NCI-H2196 treated with DMSO at 0.1 percent for 48 hours (cell line): ENCODE results near the gene URB2.
"Not testable (repeated sequence)": the region's sequence is repeated elsewhere in the genome, so short reads cannot be mapped to it uniquely, and the experiment has no call there.

Experiments
- DNase-seq: peaks from one replicate; lab custom pipeline; 2025; ENCODE audit not compliant: unreplicated experiment; lab: John Stamatoyannopoulos, UW

Gene URB2

DNA sequence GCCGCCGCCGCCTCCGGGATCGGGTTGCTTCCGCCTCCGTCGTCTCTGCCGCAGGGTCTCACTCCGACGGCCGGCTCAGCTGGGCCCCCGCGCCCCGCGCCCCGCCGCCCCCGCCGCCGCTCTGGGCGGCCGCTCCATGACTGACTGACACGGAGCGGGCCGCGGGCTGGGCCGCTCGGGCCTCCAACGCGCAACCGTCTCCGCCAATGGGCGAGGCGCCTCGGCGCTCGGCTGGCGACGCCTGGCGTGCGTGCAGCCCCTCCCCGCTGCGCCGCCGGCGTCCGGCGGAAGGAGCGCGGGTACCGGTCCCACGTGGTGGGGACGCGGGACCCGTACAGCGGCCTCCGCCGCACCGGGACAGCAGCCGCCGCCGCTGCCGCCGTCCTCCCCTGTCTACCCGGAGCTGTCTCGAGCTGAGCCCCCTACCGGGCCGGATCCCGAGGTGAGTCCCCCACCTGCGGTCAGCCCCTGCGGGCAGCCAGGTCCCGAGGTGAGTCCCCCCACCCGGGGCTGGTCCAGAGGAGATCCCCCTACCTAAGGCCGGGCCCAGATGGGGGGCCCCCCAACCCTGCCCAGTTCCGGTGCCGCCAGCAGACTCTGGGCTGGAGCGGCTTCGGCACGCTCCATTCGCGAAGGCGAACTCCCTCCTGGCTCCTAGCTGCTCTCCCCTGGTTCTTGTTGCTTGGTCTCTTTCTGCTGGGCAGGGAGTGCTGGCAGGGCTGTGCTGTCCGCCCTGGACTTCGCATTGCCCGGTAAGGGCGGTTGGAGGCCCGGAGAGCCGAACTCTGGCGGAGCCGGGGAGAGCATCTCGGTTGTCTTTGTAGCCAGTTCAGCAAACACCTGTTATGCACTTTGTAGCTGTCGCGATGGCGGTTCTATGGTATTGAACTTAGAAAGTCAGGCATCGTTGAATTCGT lies at the start of gene URB2, which contains the start of gene TAF5L:
URB2 (plus strand) TSS at position 333 of the 917 bp plus-strand sequence. CDS start 1,387 bp downstream, outside the sequence.
TAF5L (minus strand) TSS at position 208 of the 917 bp plus-strand sequence. CDS start 11,640 bp downstream, outside the sequence.
- DNase-seq: peak; percentile 69

- no peak for DNase-seq
Observed at GRCh38 chr1:229578168-229579058, 47.6 kb upstream of the URB2 start.

- peak; percentile 80 for DNase-seq
Observed at GRCh38 chr1:229579059-229579673, 46.9 kb upstream of the URB2 start.

- no peak for DNase-seq
Observed at GRCh38 chr1:229581485-229581884, 44.6 kb upstream of the URB2 start.

DNA sequence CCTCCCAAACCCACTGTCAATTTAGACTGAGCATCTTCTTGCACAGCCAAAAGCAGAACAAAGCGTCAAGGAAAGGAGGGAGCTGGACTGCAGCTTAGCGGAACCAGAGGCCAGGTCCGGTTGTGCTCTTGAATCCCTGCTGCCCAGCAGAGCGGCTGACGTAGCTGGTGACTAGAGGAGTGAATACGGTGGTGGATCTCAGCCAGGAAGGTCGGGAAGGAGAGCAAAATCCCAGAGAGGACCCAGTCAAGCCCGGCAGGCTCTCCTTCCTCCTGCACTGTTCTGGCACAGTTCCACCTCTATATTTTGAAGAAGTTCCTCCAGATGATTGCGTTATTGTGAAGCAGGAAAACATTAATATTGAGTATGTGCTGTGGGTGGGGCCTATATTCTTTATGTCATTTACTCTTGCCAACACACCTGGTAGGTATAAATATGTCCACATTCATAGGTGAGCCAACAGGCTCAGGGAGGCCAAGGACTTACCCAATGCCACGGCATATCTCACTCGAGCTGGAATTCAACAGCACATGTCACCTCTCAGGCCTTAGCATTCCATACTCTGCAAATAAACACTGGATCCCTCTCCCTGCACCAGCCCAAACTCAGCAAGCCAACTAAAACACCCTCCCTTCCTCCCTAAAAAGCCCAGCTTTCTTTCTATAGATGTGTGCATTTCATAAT lies 43.9 kb upstream of the URB2 start:
- peak; percentile 57 for DNase-seq

GRCh38 chr1:229582715-229583114 lies 43.3 kb upstream of the URB2 start:
- no peak for DNase-seq

- DNase-seq: no peak
Observed at GRCh38 chr1:229585338-229585737, 40.7 kb upstream of the URB2 start.

DNA sequence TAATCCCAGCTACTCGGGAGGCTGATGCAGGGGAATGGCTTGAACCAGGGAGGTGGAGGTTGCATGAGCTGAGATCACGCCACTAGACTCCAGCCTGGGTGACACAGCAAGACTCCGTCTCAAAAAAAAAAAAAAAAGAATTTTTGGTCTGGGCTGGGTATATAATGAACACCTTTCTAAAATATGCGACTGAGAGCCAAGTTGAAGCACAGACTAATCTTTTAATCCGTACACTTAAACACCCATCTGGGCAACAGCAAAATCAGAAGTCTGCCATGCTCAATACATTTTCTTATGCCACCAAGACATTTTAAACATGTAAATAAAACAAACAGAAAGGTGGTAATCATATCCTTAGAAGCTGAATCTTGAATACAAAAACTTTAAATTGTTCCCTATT lies 35.9 kb upstream of the URB2 start:
- no peak for DNase-seq

- no peak for DNase-seq
Observed at GRCh38 chr1:229593800-229594199, 32.2 kb upstream of the URB2 start.

DNA sequence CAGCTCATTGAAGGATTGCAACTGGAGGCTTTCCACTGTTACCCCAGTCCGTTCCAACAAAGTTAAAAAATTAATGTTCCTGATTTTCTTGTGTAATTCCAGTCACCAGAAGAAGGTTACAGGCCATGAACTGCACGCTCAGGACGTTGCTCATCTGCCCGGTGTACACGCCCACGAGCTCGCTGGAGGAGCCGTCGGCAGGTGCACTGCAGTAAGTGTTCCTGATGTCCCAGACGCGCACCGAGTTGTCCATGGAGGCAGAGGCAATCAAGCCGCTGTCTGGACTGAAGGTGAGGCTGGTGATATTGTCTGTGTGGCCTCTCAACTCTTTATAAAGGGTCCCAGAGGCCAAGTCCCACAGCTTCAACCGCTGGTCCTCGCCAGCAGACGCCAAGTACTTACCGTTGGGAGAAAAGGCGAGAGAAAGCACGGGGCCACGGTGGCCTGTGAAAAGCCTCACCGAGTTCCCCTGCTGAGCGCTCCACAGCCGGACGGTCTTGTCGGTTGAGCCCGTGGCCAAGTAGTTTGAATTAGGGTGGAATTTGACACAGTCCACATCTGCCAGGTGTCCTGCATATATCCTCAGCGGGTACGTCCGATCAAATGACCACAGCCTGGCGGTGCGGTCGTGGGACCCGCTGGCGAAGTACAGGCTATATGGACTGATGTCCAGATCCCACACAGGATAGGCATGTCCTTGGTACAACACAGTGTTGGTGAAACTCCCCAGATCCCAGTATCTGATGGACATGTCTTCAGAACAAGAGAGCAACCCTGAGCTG lies 31.6 kb upstream of the URB2 start:
- DNase-seq: no peak

DNA sequence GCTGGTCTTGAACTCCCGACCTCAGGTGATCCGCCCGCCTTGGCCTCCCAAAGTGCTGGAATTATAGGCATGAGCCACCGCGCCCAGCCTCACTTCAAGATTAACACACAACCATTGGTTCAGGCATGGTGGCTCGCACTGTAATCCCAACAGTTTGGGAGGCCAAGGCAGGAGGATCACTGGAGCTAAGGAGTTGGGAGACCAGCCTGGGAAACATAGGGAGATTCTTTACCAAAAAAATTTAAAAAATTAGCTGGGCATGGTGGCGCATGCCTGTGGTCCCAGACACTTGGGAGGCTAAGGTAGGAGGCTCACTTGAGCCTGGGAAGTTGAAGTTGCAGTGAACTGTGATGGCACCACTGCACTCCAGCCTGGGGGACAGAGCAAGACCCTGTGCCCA lies 30.2 kb upstream of the URB2 start:
- not testable (repeated sequence) for DNase-seq

GRCh38 chr1:229596925-229597699 lies 28.9 kb upstream of the URB2 start:
- no peak for DNase-seq

GRCh38 chr1:229597877-229598276 lies 28.2 kb upstream of the URB2 start:
- DNase-seq: no peak

DNA sequence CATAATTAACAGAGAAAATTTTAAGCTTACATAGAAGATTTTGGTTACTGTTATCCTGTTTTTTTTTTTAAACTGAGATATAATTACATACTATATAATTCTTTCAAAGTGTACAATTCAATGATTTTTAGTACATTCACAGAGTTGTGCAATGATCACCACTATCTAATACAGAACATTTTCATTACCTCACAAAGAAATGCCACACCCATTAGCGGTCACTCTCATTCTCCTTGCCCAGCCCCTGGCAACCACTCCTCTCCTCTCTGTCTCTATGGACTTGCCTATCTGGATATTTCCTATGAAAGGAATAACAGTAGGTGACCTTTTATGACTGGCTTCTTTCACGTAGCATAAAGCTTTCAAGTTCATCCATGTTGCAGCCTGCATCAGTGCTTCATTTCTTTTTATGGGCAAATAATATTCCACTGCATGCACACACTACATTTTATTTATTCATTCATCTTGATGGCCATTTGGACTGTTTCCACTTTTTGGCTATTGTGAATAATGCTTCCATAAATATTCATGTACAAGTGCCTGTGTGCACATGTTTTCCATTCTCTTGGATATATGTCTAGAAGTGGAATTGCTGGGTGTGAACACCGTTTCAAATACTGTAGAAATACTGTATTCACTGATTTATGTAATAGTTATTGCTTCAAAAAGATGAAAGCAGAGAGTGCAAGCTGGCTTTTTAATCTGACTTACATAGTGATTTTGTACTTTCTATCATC lies 26.7 kb upstream of the URB2 start:
- DNase-seq: no peak

GRCh38 chr1:229600229-229600628 lies 25.8 kb upstream of the URB2 start:
- DNase-seq: no peak

- DNase-seq: no peak
Observed at GRCh38 chr1:229603371-229604005, 22.6 kb upstream of the URB2 start.

DNA sequence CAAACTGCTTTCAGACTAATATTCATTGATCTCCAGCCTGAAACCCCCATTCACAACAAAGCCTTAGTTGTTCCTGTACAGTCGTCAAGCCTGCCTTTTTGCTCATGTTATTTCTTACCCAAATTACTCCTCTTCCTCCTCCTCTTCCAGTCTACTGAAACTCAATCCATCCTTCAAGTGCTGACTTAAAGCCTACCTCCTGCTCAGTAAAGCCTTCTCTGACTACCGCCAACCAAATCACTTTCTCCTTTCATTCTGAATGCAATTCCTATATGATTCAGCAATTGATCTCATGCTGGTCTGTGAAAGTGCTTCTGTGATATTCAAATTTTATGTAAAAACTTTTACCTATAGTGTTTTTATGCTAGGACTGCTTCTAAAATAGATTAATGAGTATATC lies 18.7 kb upstream of the URB2 start:
- DNase-seq: no peak

- DNase-seq: no peak
Observed at GRCh38 chr1:229608590-229608989, 17.5 kb upstream of the URB2 start.
